Esophagus squamous epithelium (tissue), 5 donors: Measurements from ENCODE around the gene MFF. TPM values are rescaled to one million over a fixed set of nuclear protein-coding genes. Genes with fewer than 3 reads are reported as not detected.

Experiments
- DNase-seq: peaks from one replicate; lab custom pipeline; 2025; lab: John Stamatoyannopoulos, UW
- H3K27ac ChIP-seq, 4 donors: fragments of 200-600 bp; sonication (generic); one replicate each; pipeline ENCODE4 v1.5.1; 2016 to 2019; ENCODE audit warnings: mild to moderate bottlenecking in 1 of 4
- H3K27me3 ChIP-seq, 4 donors: fragments of 200-600 bp; sonication (generic); 1 replicate in 3 of 4; 2 replicates in 1 of 4; pipeline versions ENCODE4 v1.5.1 to v1.6.0; 2017 to 2021; ENCODE audit warnings: antibody characterized with exemption in 1 of 4
- H3K36me3 ChIP-seq, 3 donors: fragments of 200-600 bp; sonication (generic); one replicate each; pipeline ENCODE4 v1.5.1; 2016 to 2019
- H3K4me1 ChIP-seq, 3 donors: fragments of 200-600 bp; sonication (generic); one replicate each; pipeline ENCODE4 v1.5.1; 2017 to 2019
- H3K4me3 ChIP-seq, 4 donors: fragments of 200-600 bp; sonication (generic); 1 replicate in 3 of 4; 2 replicates in 1 of 4; pipeline ENCODE4 v1.5.1; 2016 to 2019; ENCODE audit warnings: mild to moderate bottlenecking in 2 of 4, moderate library complexity in 1 of 4
- H3K9me3 ChIP-seq, 3 donors: fragments of 200-600 bp; sonication (generic); one replicate each; pipeline ENCODE4 v1.5.1; 2016 to 2019
- CTCF ChIP-seq, 6 experiments: fragments of 450-650 bp in 4 of 6; fragments of 200-600 bp in 2 of 6; sonication (generic) in 2 of 6; IDR thresholded peaks; one replicate each; pipeline ENCODE4 v1.5.1; 2016 to 2019; ENCODE audit warnings: antibody characterized with exemption in 6 of 6, mild to moderate bottlenecking in 4 of 6, moderate library complexity in 4 of 6
- POLR2A ChIP-seq, 4 donors: fragments of 450-650 bp; IDR thresholded peaks; one replicate each; pipeline ENCODE4 v1.6.1; 2017; ENCODE audit warnings: antibody characterized with exemption in 4 of 4, mild to moderate bottlenecking in 4 of 4, moderate library complexity in 3 of 4
- WGBS, 2 donors: methylation state at CpG; one replicate each; pipeline ENCODE4 v1.1.5; 2018; 5-methylcytosine and 5-hydroxymethylcytosine counted together
- intact Hi-C: fragments of 100-400 bp; cut with DNase I; formaldehyde crosslinking; loops from one replicate; pipeline ENCODE4 v1.15.0; 2022
- total RNA-seq, 4 donors: library from RNA; depleted of rRNA; stranded (reverse); fragments of >200 nt; gene quantifications; one replicate each; pipeline ENCODE4 v1.1.0, GENCODE V29; 2016
- donor health status: DM: yes; HTN: yes; CAD: no.

The MFF gene
- total RNA-seq, 4 donors from 2014 or later: 66.8 to 91.0 (median 84.8) TPM

- H3K4me1 ChIP-seq: peaks cover 0 to 29% (median 11%) of the 10 kb centered on the region in 3 donors
- WGBS, 2 donors: 45 to 56% methylated on average over 11 of the region's 11 CpGs
- H3K9me3 ChIP-seq: no peaks in the 10 kb centered on the region
- TF ChIP-seq CTCF (IDR thresholded peaks at IDR 0.05): no peak
- no peak for TF ChIP-seq POLR2A (IDR thresholded peaks at IDR 0.05)
- peak overlapping the region in 2 of 4 donors; percentile 59 to 78 for H3K27ac ChIP-seq
- H3K4me3 ChIP-seq: no peak overlapping the region
- intact Hi-C loops: no loop called here
- no peak for DNase-seq
- no peaks in the 10 kb centered on the region for H3K36me3 ChIP-seq
- no peaks in the 10 kb centered on the region for H3K27me3 ChIP-seq
These were observed 41.8 kb downstream of the MFF start for GRCh38 chr2:227366769-227367426.

- H3K36me3 ChIP-seq: no peaks in the 10 kb centered on the region
- no peak overlapping the region for H3K4me3 ChIP-seq
- DNase-seq: no peak
- peaks cover 0 to 29% (median 11%) of the 10 kb centered on the region in 3 donors for H3K4me1 ChIP-seq
- WGBS, 2 donors: 51 to 72% methylated on average over 3 of the region's 3 CpGs
- intact Hi-C loops: no loop called here
- H3K27ac ChIP-seq: peak overlapping the region in 2 of 4 donors; percentile 5 to 78
- no peaks in the 10 kb centered on the region for H3K9me3 ChIP-seq
- no peak for TF ChIP-seq CTCF (IDR thresholded peaks at IDR 0.05)
- TF ChIP-seq POLR2A (IDR thresholded peaks at IDR 0.05): no peak
- H3K27me3 ChIP-seq: no peaks in the 10 kb centered on the region
These were observed 42.4 kb downstream of the MFF start for GRCh38 chr2:227367427-227367795.

- H3K4me3 ChIP-seq: no peak overlapping the region
- 80 to 83% methylated on average over 5 of the region's 5 CpGs for WGBS, 2 donors
- no peak overlapping the region for H3K27ac ChIP-seq
- intact Hi-C loops: no loop called here
- no peaks in the 10 kb centered on the region for H3K9me3 ChIP-seq
- no peak for DNase-seq
- TF ChIP-seq POLR2A (IDR thresholded peaks at IDR 0.05) (no peak), CTCF (IDR thresholded peaks at IDR 0.05) (no peak)
- peaks cover 0 to 29% (median 11%) of the 10 kb centered on the region in 3 donors for H3K4me1 ChIP-seq
- H3K36me3 ChIP-seq: no peaks in the 10 kb centered on the region
- H3K27me3 ChIP-seq: no peaks in the 10 kb centered on the region
These were observed 43.5 kb downstream of the MFF start for GRCh38 chr2:227368574-227368973.

- H3K27ac ChIP-seq: peak overlapping the region in 1 of 4 donors; percentile 65
- WGBS, 2 donors: 76 to 83% methylated on average over 8 of the region's 8 CpGs
These were observed 45.0 kb downstream of the MFF start for GRCh38 chr2:227370092-227370491.

More at GRCh38 chr2:227370092-227370491, 45.0 kb downstream of the MFF start:
- no peak overlapping the region for H3K4me3 ChIP-seq
- H3K36me3 ChIP-seq: no peaks in the 10 kb centered on the region
- H3K9me3 ChIP-seq: no peaks in the 10 kb centered on the region
- intact Hi-C loops: no loop called here
- peaks cover 0 to 29% (median 11%) of the 10 kb centered on the region in 3 donors for H3K4me1 ChIP-seq
- no peak for DNase-seq
- peaks cover 0 to 3% (median 0%) of the 10 kb centered on the region in 4 donors for H3K27me3 ChIP-seq
- TF ChIP-seq CTCF (IDR thresholded peaks at IDR 0.05) (no peak), POLR2A (IDR thresholded peaks at IDR 0.05) (no peak)
